Muscle layer of duodenum (tissue), 2 donors: ENCODE measurements around the gene CAMSAP1.

ENCODE experiments used
- H3K27ac ChIP-seq: one replicate; pipeline ENCODE4 v1.7.0; 2013; ENCODE audit warnings: mild to moderate bottlenecking, low read length
- H3K27me3 ChIP-seq: one replicate; pipeline ENCODE4 v1.7.0; 2013; ENCODE audit warnings: low read depth, mild to moderate bottlenecking, control low read depth, low read length
- H3K36me3 ChIP-seq, 2 donors: one replicate each; pipeline ENCODE4 v1.7.0; 2013; ENCODE audit warnings: low read length in 2 of 2, control low read depth in 1 of 2, mild to moderate bottlenecking in 1 of 2; ENCODE audit not compliant: insufficient read depth in 2 of 2, control insufficient read depth in 1 of 2
- H3K4me1 ChIP-seq, 2 donors: one replicate each; pipeline ENCODE4 v1.7.0; 2013; ENCODE audit warnings: low read length in 2 of 2, mild to moderate bottlenecking in 2 of 2, control low read depth in 1 of 2, moderate library complexity in 1 of 2; ENCODE audit not compliant: insufficient read depth in 2 of 2, control insufficient read depth in 1 of 2
- H3K4me3 ChIP-seq, 2 donors: one replicate each; pipeline ENCODE4 v1.7.0; 2013; ENCODE audit warnings: low read length in 2 of 2, low read depth in 1 of 2, mild to moderate bottlenecking in 1 of 2
- H3K9me3 ChIP-seq, 2 donors: one replicate each; pipeline ENCODE4 v1.7.0; 2013; ENCODE audit warnings: low read length in 2 of 2, control low read depth in 1 of 2, mild to moderate bottlenecking in 1 of 2; ENCODE audit not compliant: control insufficient read depth in 1 of 2
- donor health status: healthy.

CAMSAP1 gene

GRCh38 chr9:135801070-135801469, 106.3 kb downstream of the CAMSAP1 start:
- Histone ChIP-seq H3K4me3 (no peak overlapping the region), H3K27ac (no peak overlapping the region), H3K27me3 (no peaks in the 10 kb centered on the region), H3K36me3 (no peaks in the 10 kb centered on the region), H3K4me1 (no peaks in the 10 kb centered on the region), H3K9me3 (no peaks in the 10 kb centered on the region)

- Histone ChIP-seq H3K9me3 (no peaks in the 10 kb centered on the region), H3K27me3 (no peaks in the 10 kb centered on the region), H3K4me3 (no peak overlapping the region), H3K36me3 (no peaks in the 10 kb centered on the region), H3K27ac (no peak overlapping the region), H3K4me1 (no peaks in the 10 kb centered on the region)
Observed at GRCh38 chr9:135799261-135799660, 108.1 kb downstream of the CAMSAP1 start.

DNA sequence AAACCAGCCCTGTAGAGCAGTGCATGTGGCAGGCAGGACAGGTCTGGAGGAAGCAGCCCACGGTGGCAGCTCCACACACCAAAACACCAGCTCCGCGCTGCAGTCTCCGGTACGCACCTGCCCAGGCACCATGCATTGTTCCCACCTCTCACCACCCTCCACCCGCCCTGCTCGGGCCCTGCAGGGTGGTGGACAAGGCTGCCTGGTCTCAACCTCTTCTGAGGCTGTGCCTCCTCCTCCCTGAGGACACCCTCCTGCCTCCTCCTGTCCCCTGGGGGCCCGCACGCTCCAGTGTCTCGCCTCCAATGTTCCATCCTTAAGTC, 109.1 kb downstream of the CAMSAP1 start:
- Histone ChIP-seq H3K9me3 (no peaks in the 10 kb centered on the region), H3K4me3 (no peak overlapping the region), H3K4me1 (no peaks in the 10 kb centered on the region), H3K27me3 (no peaks in the 10 kb centered on the region), H3K27ac (no peak overlapping the region), H3K36me3 (no peaks in the 10 kb centered on the region)

GRCh38 chr9:135797507-135798262, 109.7 kb downstream of the CAMSAP1 start:
- Histone ChIP-seq H3K27me3 (no peaks in the 10 kb centered on the region), H3K4me1 (no peaks in the 10 kb centered on the region), H3K4me3 (no peak overlapping the region), H3K9me3 (no peaks in the 10 kb centered on the region), H3K27ac (no peak overlapping the region), H3K36me3 (no peaks in the 10 kb centered on the region)

- H3K4me3 ChIP-seq = no peak overlapping the region
- H3K27ac ChIP-seq = no peak overlapping the region
- no peaks in the 10 kb centered on the region for H3K4me1 ChIP-seq
- H3K27me3 ChIP-seq = no peaks in the 10 kb centered on the region
- no peaks in the 10 kb centered on the region for H3K36me3 ChIP-seq
- H3K9me3 ChIP-seq = no peaks in the 10 kb centered on the region
Observed at GRCh38 chr9:135796784-135797485, 110.4 kb downstream of the CAMSAP1 start.

DNA sequence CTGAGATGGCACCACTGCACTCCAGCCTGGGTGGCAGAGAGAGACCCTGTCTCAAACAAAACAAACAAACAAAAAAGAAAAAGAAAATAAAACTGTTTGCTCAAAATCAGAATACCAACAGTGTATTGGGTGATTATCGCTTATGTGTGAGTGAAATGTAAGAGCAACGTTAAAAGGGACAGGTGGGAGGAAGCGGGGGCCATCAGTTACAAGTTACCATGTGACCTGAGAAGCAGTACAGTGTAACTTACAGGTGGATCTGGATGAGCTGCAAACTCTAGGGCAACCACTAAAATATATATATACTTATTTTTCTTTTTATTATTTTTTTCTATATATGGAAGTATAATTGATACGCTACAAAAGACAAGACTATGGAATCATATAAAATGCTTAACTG, 112.0 kb downstream of the CAMSAP1 start:
- Histone ChIP-seq H3K4me1 (no peaks in the 10 kb centered on the region), H3K27me3 (no peaks in the 10 kb centered on the region), H3K9me3 (no peaks in the 10 kb centered on the region), H3K36me3 (no peaks in the 10 kb centered on the region), H3K4me3 (no peak overlapping the region), H3K27ac (no peak overlapping the region)

GRCh38 chr9:135794361-135794885, 112.9 kb downstream of the CAMSAP1 start:
- Histone ChIP-seq H3K27ac (no peak overlapping the region), H3K4me3 (no peak overlapping the region), H3K36me3 (no peaks in the 10 kb centered on the region), H3K4me1 (no peaks in the 10 kb centered on the region), H3K9me3 (no peaks in the 10 kb centered on the region), H3K27me3 (no peaks in the 10 kb centered on the region)

- no peaks in the 10 kb centered on the region for H3K36me3 ChIP-seq
- no peaks in the 10 kb centered on the region for H3K4me1 ChIP-seq
- H3K27ac ChIP-seq = no peak overlapping the region
- H3K4me3 ChIP-seq = no peak overlapping the region
- H3K27me3 ChIP-seq = no peaks in the 10 kb centered on the region
- no peaks in the 10 kb centered on the region for H3K9me3 ChIP-seq
Observed at GRCh38 chr9:135794057-135794335, 113.3 kb downstream of the CAMSAP1 start.

GRCh38 chr9:135793221-135794056, 113.9 kb downstream of the CAMSAP1 start:
- Histone ChIP-seq H3K4me1 (no peaks in the 10 kb centered on the region), H3K27me3 (no peaks in the 10 kb centered on the region), H3K36me3 (no peaks in the 10 kb centered on the region), H3K27ac (no peak overlapping the region), H3K9me3 (no peaks in the 10 kb centered on the region), H3K4me3 (no peak overlapping the region)

- Histone ChIP-seq H3K36me3 (no peaks in the 10 kb centered on the region), H3K27ac (no peak overlapping the region), H3K4me1 (no peaks in the 10 kb centered on the region), H3K9me3 (no peaks in the 10 kb centered on the region), H3K4me3 (no peak overlapping the region), H3K27me3 (no peaks in the 10 kb centered on the region)
Observed at GRCh38 chr9:135792268-135793128, 114.8 kb downstream of the CAMSAP1 start.
